Measurements from ENCODE around the gene CAVIN3. TPM values are rescaled to one million over a fixed set of nuclear protein-coding genes. Genes with fewer than 3 reads are reported as not detected.

The CAVIN3 gene
- total RNA-seq, 4 donors from 2014 or later, result 78.7 to 209 (median 139) TPM

DNA sequence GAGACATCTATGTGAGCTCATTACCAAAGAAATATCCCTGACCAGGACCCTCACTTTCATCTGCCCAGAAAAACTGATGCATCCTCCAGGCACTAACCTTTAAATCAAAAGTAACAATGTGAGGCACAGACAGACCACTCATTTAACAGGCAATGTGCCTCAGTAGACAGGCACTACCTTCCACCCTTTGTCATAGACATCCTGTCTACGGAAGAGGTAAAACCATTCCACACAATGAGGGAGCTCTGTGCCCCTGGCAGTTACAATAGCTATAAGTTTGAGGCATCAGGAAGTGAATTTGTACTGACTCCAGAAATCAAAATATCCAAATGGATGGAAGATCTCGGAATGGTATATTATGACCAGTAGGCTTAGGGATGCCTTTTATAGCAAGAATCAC is 6.7 kb upstream of the CAVIN3 start:
- ATAC-seq (ENCODE audit: low FRiP score), result no peak
- no peak for TF ChIP-seq CTCF (IDR thresholded peaks at IDR 0.05)

GRCh38 chr11:6326303-6326702 is 6.0 kb upstream of the CAVIN3 start:
- ATAC-seq (ENCODE audit: low FRiP score) (no peak), DNase-seq (ENCODE audit: low spot score) (no peak)
- no peak for TF ChIP-seq CTCF (IDR thresholded peaks at IDR 0.05)

More for the DNA sequence above, 6.7 kb upstream of the CAVIN3 start:
- DNase-seq (ENCODE audit: low spot score), result no peak

DNA sequence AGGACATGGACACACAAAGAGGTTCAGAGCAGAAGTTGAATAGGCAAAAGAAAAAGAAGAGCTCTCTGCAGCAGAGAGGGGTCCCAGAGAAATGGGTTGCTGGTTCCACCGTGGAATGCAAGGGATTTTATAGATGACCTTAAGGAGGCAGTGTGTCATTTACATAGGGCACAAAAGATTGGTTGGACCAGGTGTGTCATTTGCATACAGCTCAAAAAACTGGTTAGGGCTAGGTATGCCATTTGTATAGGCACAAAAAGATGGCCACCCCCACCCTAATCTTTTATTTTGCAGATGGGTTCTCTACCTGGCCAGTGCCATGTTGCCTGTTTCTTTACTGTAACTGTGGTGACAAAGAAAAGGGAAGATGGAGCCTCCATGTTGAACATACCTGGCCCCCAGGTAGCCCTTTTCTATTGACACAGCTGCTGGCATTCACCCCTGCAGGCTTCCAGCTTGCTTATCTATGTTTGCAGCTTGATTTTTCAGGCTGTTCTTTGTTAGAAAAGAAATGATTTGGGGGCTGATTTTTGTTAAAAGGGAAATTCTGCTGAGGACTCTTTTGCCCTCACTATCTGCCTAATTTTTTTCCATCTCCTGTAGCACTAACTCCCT is 3.1 kb upstream of the CAVIN3 start:
- TF ChIP-seq CTCF (IDR thresholded peaks at IDR 0.05), result no peak
- no peak for ATAC-seq (ENCODE audit: low FRiP score)
- no peak for DNase-seq (ENCODE audit: low spot score)

GRCh38 chr11:6321961-6322362 is 1.7 kb upstream of the CAVIN3 start:
- no peak for TF ChIP-seq CTCF (IDR thresholded peaks at IDR 0.05)
- DNase-seq (ENCODE audit: low spot score) (no peak), ATAC-seq (ENCODE audit: low FRiP score) (no peak)

GRCh38 chr11:6321356-6321755 is 1.1 kb upstream of the CAVIN3 start:
- DNase-seq (ENCODE audit: low spot score), result no peak

GRCh38 chr11:6319704-6320410 is 444 bp downstream of the CAVIN3 start:
- DNase-seq (ENCODE audit: low spot score) (peak; percentile 62), ATAC-seq (ENCODE audit: low FRiP score) (peak; percentile 88)
- TF ChIP-seq CTCF (IDR thresholded peaks at IDR 0.05), result no peak

More at GRCh38 chr11:6321356-6321755, 1.1 kb upstream of the CAVIN3 start:
- TF ChIP-seq CTCF (IDR thresholded peaks at IDR 0.05), result no peak
- ATAC-seq (ENCODE audit: low FRiP score), result no peak
